OCI-LY1 (cell line): Measurements from ENCODE around the gene EFR3B.

ENCODE experiments used
- EZH2 ChIP-seq: fragments of 200-600 bp; sonication (generic), shearing (Covaris generic); IDR thresholded peaks from 2 replicates; pipeline ENCODE4 v1.8.0; 2017; ENCODE audit warnings: borderline replicate concordance, mixed run types, mild to moderate bottlenecking, antibody characterized with exemption, low read length, moderate library complexity, mixed read lengths
- TF ChIP-seq, protein P1 (sequence below): fragments of 200-600 bp; sonication (generic), shearing (Covaris generic); IDR thresholded peaks from 2 replicates; pipeline ENCODE4 v1.5.1; 2017; ENCODE audit warnings: mild to moderate bottlenecking, antibody characterized with exemption, low read length, moderate library complexity, mixed read lengths

- TF ChIP-seq, protein P1, sequence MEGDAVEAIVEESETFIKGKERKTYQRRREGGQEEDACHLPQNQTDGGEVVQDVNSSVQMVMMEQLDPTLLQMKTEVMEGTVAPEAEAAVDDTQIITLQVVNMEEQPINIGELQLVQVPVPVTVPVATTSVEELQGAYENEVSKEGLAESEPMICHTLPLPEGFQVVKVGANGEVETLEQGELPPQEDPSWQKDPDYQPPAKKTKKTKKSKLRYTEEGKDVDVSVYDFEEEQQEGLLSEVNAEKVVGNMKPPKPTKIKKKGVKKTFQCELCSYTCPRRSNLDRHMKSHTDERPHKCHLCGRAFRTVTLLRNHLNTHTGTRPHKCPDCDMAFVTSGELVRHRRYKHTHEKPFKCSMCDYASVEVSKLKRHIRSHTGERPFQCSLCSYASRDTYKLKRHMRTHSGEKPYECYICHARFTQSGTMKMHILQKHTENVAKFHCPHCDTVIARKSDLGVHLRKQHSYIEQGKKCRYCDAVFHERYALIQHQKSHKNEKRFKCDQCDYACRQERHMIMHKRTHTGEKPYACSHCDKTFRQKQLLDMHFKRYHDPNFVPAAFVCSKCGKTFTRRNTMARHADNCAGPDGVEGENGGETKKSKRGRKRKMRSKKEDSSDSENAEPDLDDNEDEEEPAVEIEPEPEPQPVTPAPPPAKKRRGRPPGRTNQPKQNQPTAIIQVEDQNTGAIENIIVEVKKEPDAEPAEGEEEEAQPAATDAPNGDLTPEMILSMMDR: no peak
- TF ChIP-seq EZH2: no peak
Measured at GRCh38 chr2:25122367-25122766, 80.5 kb downstream of the EFR3B start.
